GM18951 (cell line): ENCODE data around the gene CD37.

Experiments
- POLR2A ChIP-seq: IDR thresholded peaks from 4 replicates; pipeline ENCODE4 v1.6.1; 2011; ENCODE audit warnings: mild to moderate bottlenecking; ENCODE audit not compliant: insufficient read length, insufficient read depth; ENCODE audit errors: extremely low read depth
- in situ Hi-C: fragments of 300-500 bp; cut with MboI; formaldehyde crosslinking; loops from one replicate; pipeline ENCODE4 v1.12.0; 2022; ENCODE audit warnings: low sequenced_read_pairs, mixed read lengths, inconsistent platforms; ENCODE audit not compliant: unreplicated experiment

Gene CD37

DNA sequence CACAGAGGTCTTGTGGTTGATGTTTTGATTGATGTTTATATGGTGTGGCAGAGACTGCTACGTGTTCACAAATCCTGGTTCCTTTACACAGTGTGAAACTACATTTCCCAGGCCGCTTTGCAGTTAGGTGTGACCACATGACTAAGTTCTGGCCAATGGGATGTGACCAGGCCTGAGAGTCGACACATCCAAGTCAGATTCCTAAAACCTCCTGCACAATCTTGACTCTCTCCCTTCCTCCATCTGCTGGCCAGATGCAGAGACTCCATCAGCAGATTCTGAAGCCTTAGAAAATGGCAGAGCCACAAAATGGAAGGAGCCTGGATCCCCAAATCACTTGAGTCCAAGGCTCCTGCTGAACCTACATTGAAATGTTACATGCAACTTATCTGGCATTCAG, 12.6 kb downstream of the CD37 start:
- in situ Hi-C loops = no loop called here

DNA sequence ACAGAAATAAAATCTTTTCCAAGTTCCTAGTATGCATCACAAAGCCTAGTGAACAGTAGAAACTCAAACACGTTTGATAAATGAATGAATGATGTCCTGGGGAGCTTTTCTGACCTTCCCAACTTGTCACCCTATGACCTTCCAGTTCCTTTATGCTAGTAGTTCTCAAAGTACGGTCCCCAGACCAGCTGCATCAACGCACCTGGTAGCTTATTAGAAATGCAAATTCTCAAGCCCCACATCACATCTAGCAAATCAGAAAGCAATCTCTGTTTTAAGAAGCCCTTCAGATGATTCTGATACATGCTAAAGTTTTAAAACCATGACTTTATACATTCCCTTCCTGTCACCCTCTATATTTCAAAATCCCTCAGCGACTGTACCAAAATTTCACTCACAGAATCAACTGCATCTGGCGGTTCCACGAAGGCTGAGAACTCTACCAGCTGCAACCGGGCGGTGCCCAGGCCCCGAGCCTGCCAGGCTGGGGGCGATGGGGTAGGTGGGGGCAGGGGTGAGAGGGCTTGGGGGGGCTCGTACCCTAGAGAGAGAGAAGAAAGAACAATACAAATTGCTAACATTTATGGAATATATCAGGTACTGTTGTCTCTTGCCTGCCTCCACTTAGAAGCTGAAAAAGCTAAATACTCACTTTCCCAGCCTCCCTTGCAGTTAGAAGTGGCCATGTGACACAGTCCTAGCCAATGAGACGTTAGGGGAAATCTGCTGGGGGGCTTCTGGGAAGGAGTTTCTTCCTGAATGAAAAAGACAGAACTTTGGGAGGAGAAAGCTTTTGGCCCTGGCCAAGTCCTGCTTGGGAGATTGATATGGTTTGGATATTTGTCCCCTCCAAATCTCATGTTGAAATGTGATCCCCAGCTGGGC, 13.3 kb downstream of the CD37 start:
- no peak for TF ChIP-seq POLR2A

More for the DNA sequence above, 12.6 kb downstream of the CD37 start:
- TF ChIP-seq POLR2A = no peak

DNA sequence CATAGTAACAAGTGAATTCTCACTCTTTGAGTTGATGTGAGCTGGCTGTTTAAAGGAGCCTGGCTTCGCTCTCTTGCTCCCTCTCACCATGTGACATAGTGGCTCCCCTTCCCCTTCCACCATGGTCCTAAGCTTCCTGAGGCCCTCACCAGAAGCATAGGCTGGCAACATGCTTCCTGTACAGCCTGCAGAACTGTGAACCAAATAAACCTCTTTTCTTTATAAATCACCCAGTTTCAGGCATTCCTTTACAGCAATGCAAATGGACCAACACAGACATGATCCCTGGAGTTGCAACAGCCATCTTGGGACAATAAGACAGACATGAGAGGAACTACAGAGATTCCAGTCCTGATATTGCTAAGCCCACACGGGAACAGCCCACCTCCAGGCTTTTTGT, 14.4 kb downstream of the CD37 start:
- in situ Hi-C loops = no loop called here
- TF ChIP-seq POLR2A = no peak

More for the DNA sequence above, 13.3 kb downstream of the CD37 start:
- in situ Hi-C loops = no loop called here

GRCh38 chr19:49355909-49356353, 20.7 kb downstream of the CD37 start:
- in situ Hi-C loops = no loop called here
- no peak for TF ChIP-seq POLR2A

GRCh38 chr19:49356382-49356781, 21.2 kb downstream of the CD37 start:
- in situ Hi-C loops = no loop called here
- no peak for TF ChIP-seq POLR2A

GRCh38 chr19:49357186-49357585, 22.0 kb downstream of the CD37 start:
- in situ Hi-C loops = no loop called here
- TF ChIP-seq POLR2A = no peak

DNA sequence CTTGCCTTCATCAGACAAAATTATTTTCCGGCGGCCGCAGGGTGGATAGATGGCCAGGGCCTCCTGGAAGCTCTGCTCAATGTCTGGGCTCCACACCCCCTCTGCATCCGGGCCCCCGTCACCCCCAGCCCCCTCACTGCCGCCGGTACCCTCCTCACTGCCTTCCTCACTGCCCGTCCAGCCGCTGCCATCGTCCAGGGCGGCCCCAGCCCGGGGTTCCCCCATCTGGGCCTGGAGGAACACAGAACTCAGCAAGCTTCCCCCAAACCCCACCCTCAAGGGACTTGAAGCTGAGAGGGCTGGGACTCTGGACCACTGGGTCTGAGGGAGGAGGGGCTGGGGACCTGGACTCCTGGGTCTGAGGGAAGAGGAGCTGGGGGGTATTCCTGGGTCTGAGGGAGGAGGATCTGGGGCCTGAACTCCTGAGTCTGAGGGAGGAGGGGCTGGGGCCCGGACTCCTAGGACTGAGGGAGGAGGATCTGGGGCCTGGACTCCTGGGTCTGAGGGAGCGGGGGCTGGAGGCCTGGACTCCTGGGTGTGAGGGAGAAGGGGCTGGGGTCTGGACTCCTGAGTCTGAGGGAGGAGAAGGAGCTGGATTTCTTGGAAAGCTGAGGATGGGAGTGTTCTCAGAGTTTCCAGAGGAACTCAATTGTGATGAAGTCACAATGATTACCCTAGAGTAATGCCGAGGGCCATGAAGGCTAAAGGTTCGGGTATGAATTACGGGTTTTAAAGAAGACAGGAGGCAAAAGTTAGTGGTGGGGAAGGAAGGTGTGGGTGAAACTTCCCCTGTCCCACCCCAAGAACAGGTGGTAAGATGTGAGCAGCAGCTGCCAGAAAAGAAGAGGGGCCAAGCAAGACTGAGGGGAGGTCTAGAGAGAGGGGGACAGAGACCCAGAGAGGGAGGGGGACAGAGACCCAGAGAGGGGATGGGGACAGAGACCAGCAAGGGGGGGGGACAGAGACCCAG, 24.9 kb downstream of the CD37 start:
- in situ Hi-C loops = no loop called here

DNA sequence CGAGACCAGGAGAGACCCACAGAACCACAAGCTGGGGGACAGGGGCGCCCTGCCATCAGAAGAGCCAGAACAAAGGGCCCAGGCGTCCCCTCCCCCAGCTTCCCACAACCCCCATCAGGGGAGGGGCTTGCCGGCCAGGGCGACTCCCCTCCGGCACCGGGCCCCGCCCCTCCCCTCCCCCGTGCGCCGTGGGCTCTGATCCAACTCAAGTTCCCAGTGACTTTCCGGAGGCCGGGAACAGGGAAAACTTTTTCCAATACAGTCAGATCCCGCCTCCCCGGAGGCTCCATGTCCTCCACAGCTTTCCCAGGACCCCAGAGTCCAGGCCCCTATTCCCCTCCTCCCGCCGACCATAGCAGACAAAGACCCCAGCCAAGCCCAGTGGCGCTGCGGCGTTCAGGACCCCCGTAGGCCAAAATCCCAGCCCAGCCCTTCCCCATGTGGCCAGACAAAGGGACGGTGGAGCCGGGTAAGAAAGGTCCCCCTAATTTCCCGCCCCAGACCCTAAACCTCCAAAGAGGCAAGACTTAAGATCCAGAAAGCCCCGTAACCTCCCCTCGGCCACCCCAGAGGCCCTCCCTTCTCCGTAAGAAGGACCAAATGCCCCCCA, 26.3 kb downstream of the CD37 start:
- no peak for TF ChIP-seq POLR2A
- in situ Hi-C loops = no loop called here

More for the DNA sequence above, 24.9 kb downstream of the CD37 start:
- no peak for TF ChIP-seq POLR2A

GRCh38 chr19:49362048-49362928, 27.1 kb downstream of the CD37 start, which contains the start of gene TEAD2:
TSS of gene TEAD2 (minus strand) at chr19:49362416. CDS start at chr19:49360075, 2,341 bp downstream.
- in situ Hi-C loops = no loop called here
- no peak for TF ChIP-seq POLR2A

DNA sequence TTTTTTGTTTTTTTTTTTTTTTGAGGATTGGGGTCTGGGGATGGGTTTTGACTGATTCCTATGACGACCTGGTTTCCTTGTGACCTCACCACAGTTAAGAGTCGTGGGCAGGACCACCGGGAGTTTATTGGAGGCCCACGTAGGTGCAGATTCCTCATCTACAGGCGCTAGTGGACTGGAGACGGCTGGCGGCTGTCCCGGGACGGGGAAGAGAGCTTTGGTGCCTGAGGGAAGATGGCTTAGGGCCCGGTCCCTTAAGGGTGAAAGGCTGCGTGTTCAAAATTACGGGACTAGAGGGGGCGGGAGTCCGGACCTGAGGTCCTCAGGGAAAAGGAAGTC, 27.7 kb downstream of the CD37 start:
- no peak for TF ChIP-seq POLR2A
- in situ Hi-C loops = no loop called here

- no peak for TF ChIP-seq POLR2A
- in situ Hi-C loops = no loop called here
Measured at GRCh38 chr19:49363268-49364082, 28.3 kb downstream of the CD37 start, which contains the start of gene DKKL1. TSS of gene DKKL1 (plus strand) at chr19:49363877. CDS start at chr19:49363999, 122 bp downstream.
